Measurements from ENCODE around the gene VAMP7. TPM values are rescaled to one million over a fixed set of nuclear protein-coding genes. Genes with fewer than 3 reads are reported as not detected.

VAMP7 gene
- total and polyA plus RNA-seq, 9 of the 15 experiments (the other 6 are each of a cell fraction or from before 2014, with no cell fraction given), result 38.4 to 100 (median 67.7) TPM

GRCh38 chrX:155966876-155967275, 85.7 kb downstream of the VAMP7 start (continued):
- TF ChIP-seq TAF15 (IDR thresholded peaks at IDR 0.05; ENCODE audit: low read depth, low read length) (no peak), ZNF347 (CRISPR knock-in tag; IDR thresholded peaks at IDR 0.05; ENCODE audit: low read depth) (no peak), ATF3 (IDR thresholded peaks at IDR 0.05) (no peak), ATF3 (CRISPR knock-in tag; conservative IDR thresholded peaks at IDR 0.05) (no peak), HMG20A (CRISPR knock-in tag; conservative IDR thresholded peaks at IDR 0.05) (no peak), SP1 (CRISPR knock-in tag; IDR thresholded peaks at IDR 0.05) (no peak), ZNF24 (IDR thresholded peaks at IDR 0.05) (peak; percentile 42; the same call in 1 of the 2 replicates), ZBTB11 (CRISPR knock-in tag; IDR thresholded peaks at IDR 0.05) (no peak), NUFIP1 (IDR thresholded peaks at IDR 0.05; ENCODE audit: partially characterized antibody) (no peak)
